Activated CD4-positive, alpha-beta T cell treated with anti-CD3 and anti-CD28 coated beads, Interleukin-2, amount 10 ng/mL, durations not matched to agents 24 days and 14 days (primary cell): ENCODE results near the gene C1orf174. TPM values are rescaled to one million over a fixed set of nuclear protein-coding genes. Genes with fewer than 3 reads are reported as not detected.

ENCODE experiments used
- DNase-seq: peaks from one replicate; pipeline ENCODE4 v3.0.0; 2022
- H3K27ac Mint-ChIP-seq: one replicate; pipeline ENCODE4 v1.8.0; 2022; ENCODE audit warnings: mild to moderate bottlenecking, mixed read lengths
- H3K27me3 Mint-ChIP-seq: one replicate; pipeline ENCODE4 v1.8.0; 2022; ENCODE audit warnings: mixed read lengths
- H3K36me3 Mint-ChIP-seq: one replicate; pipeline ENCODE4 v1.8.0; 2022; ENCODE audit warnings: low read depth, mild to moderate bottlenecking, mixed read lengths
- H3K4me1 Mint-ChIP-seq: one replicate; pipeline ENCODE4 v1.8.0; 2021; ENCODE audit warnings: mixed read lengths
- H3K4me3 Mint-ChIP-seq: one replicate; pipeline ENCODE4 v1.8.0; 2022; ENCODE audit warnings: mild to moderate bottlenecking, moderate library complexity, mixed read lengths
- H3K9me3 Mint-ChIP-seq: one replicate; pipeline ENCODE4 v1.8.0; 2021; ENCODE audit warnings: mixed read lengths
- intact Hi-C: fragments of 100-400 bp; cut with micrococcal nuclease; formaldehyde crosslinking; loops from one replicate; pipeline ENCODE4 v1.15.1; 2023
- total RNA-seq: library from RNA; stranded (reverse); gene quantifications from 2 replicates; pipeline ENCODE4 v1.2.3, GENCODE V29; 2022

The C1orf174 gene
- total RNA-seq, 1 donor from 2014 or later = 51.5 TPM

DNA sequence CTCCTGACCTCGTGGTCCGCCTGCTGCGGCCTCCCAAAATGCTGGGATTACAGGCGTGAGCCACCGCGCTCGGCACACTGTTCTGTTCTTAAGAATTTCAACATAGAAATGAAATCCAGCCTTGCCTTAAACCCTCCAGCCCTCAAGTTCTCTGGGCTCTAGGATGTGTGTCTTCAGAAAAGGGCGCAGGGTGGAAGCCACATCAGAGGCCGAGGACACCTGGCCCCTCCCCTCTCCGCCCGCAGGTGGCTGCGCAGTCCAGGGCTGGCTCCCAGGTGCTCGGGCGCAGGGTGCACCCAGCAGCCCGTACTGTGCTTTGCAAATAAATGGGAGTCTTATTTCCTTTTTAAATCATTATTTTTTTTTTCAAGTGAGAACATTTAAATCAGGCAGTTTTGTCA is 2.0 kb upstream of the C1orf174 start:
- Mint-ChIP-seq H3K4me1 (peaks cover 35% of the 10 kb centered on the region), H3K27ac (peak overlapping the region; percentile 81), H3K9me3 (peaks cover 4% of the 10 kb centered on the region), H3K4me3 (peak overlapping the region; percentile 69), H3K27me3 (no peaks in the 10 kb centered on the region), H3K36me3 (peaks cover 15% of the 10 kb centered on the region)
- DNase-seq = peak; percentile 80
- intact Hi-C loops = no loop called here

DNA sequence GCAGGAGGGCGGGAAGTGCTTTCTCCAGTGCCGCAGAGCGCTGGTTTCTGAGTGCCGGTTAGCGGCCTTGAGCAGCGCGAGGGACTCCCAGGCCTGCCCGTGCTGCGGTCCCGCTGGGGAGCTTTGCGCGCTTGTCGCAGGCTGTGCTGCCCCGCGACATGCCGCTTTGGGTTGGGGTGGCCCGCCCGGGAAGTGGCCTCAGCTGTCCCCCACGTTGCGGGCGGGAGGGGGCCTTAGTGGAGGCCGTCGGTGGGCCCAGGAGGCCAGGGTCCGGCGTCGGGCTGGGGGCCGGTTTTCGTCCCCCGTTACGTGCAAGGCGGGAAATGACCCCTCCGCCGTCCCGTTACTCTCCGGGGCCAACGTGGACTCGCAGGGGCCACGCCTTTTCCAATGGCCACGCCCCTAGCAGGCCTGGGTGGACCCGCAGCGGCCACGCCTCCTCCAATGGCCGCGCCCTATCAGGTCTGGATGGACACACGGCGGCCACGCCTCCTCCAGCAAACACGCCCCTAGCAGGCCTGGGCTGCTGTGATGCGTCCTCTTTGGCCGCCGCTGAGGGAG is 977 bp upstream of the C1orf174 start:
- Mint-ChIP-seq H3K4me1 (peaks cover 42% of the 10 kb centered on the region), H3K9me3 (peaks cover 4% of the 10 kb centered on the region), H3K27me3 (no peaks in the 10 kb centered on the region), H3K27ac (peak overlapping the region; percentile 96), H3K4me3 (peak overlapping the region; percentile 97), H3K36me3 (peaks cover 22% of the 10 kb centered on the region)
- intact Hi-C loops = loop anchor here (1.0 kb wide), 3 partner anchors 44 to 129 kb away; partner anchors contain the start of genes CEP104, DFFB, LRRC47 and SMIM1
- DNase-seq = peak; percentile 98

DNA sequence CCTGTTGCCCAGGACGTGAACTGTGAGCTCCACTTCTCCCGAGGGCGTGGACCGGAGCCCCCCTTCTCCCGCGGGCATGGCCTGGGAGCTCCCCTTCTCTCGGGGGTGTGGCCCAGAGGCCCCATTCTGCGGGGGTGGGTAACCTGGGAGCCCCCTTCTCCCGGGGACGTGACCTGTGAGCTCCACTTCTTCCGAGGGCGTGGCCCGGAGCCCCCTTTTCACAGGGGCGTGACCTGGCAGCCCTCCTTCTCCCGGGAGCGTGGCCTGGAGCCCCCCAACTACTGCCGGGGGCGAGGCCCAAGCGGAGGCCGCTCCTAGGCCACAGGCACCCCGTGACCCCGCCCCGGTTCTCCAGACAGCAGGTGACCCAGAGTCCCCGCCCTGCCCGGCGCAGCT is 320 bp downstream of the C1orf174 start:
- Mint-ChIP-seq H3K27me3 (no peaks in the 10 kb centered on the region), H3K4me1 (peaks cover 42% of the 10 kb centered on the region), H3K36me3 (peaks cover 28% of the 10 kb centered on the region), H3K9me3 (peaks cover 4% of the 10 kb centered on the region), H3K4me3 (peak overlapping the region; percentile 97), H3K27ac (peak overlapping the region; percentile 96)
- intact Hi-C loops = loop anchor here (1.0 kb wide), 3 partner anchors 42 to 127 kb away; partner anchors contain the start of genes CEP104, DFFB, LRRC47 and SMIM1
- no peak for DNase-seq

DNA sequence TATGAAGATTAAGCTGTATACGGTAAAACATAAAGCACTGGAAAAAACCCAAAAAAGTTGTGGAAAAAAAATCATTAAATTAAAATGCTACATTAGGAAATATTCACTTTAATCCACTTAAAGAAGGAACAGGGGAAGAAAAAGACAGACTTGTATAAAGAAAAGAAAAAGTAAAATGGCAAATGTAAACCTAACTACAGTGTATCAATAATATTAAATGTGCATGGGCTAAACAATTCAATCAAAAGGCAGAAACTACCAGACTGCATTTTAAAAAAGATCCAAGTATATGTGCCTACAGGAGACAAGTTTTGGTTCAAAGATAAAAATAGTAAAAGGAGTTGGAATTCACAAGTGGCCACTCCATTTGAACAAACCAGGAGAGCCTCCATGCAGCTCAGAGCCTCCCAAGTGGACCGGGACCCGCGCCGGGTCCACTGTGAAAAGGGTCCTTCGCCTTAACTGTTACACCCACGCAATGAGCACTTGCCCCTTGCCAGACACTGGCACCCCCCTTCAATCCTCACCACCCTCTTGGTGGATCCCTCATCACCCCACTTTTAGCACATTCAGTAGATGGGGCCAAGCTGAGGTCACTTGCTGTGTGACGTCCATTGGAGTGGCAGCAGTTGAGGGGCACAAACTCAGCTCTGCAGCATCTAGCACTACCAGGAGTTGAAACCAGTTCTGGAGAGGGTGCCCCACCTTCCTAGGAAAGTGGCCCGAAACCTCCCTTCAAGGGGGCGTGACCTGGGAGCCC is 898 bp downstream of the C1orf174 start:
- Mint-ChIP-seq H3K27ac (peak overlapping the region; percentile 77), H3K4me1 (peaks cover 42% of the 10 kb centered on the region), H3K36me3 (peaks cover 28% of the 10 kb centered on the region), H3K27me3 (no peaks in the 10 kb centered on the region), H3K4me3 (peak overlapping the region; percentile 97), H3K9me3 (peaks cover 4% of the 10 kb centered on the region)
- intact Hi-C loops = no loop called here
- DNase-seq = no peak

DNA sequence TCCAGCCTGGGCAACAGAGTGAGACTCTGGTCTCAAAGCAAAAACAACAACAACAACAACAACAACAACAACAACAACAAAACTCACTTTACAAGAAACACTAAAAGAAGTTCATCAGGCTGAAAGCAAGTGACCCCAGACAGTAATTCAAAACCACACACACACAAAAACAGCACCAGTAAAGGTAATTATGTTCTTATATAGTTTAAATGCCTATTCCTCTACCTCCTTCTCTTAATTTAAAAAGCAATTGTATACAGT is 1.7 kb downstream of the C1orf174 start:
- peak overlapping the region; percentile 97 for H3K4me3 Mint-ChIP-seq
- intact Hi-C loops = no loop called here
- no peaks in the 10 kb centered on the region for H3K27me3 Mint-ChIP-seq
- peaks cover 4% of the 10 kb centered on the region for H3K9me3 Mint-ChIP-seq
- peaks cover 36% of the 10 kb centered on the region for H3K4me1 Mint-ChIP-seq
- DNase-seq = no peak
- peaks cover 30% of the 10 kb centered on the region for H3K36me3 Mint-ChIP-seq
- H3K27ac Mint-ChIP-seq = no peak overlapping the region

DNA sequence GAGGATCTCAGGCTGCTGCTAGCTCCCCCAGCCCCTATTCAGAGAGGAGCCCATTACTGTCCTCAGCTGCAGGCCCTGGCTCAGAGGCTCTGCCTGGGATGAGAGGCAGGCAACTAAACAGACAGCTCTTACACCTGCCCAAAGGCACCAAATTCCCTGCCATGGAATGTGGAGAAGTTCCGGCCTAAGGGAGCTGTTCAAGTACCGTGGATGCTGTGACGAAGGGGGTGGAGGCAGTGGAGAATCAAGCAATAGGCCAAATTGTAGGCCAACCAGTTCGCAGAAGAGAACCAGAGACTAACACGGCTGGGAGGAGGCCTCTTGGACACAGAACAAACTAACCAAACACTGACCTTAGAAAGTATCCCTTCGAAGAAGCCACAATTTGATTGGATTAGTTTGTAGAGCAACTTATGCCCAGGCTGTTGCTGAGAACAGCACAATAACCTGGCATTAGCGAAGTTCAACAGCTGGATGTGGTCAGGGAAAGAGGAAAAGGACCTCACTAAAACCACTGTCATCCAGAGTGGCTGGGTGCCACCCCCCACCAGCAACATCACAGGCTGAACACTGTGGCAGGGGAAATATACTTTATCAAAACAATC is 3.6 kb downstream of the C1orf174 start:
- DNase-seq = no peak
- Mint-ChIP-seq H3K4me1 (peaks cover 28% of the 10 kb centered on the region), H3K27me3 (no peaks in the 10 kb centered on the region), H3K9me3 (peaks cover 4% of the 10 kb centered on the region), H3K4me3 (no peak overlapping the region), H3K36me3 (peaks cover 39% of the 10 kb centered on the region), H3K27ac (no peak overlapping the region)
- intact Hi-C loops = no loop called here

DNA sequence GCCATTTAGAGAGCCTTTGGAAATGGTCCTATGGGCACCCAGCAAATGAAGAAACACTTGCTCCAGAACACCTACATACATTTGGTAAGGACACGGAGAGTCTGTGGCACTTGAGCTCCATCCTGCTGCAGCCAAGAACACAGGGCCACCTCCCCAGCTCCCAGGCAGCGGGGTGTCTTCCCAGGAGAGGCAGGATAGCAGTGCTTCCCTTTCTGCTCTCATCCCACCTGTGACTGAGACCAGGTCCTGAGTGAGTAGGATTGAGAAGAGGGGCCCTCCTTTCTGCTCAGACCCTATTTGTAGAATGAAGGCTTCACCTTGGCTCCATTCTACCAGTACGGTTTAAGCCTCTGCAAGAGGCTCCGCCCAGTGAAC is 4.1 kb downstream of the C1orf174 start:
- no peaks in the 10 kb centered on the region for H3K27me3 Mint-ChIP-seq
- H3K36me3 Mint-ChIP-seq = peaks cover 41% of the 10 kb centered on the region
- peaks cover 29% of the 10 kb centered on the region for H3K4me1 Mint-ChIP-seq
- no peak overlapping the region for H3K27ac Mint-ChIP-seq
- H3K9me3 Mint-ChIP-seq = peaks cover 4% of the 10 kb centered on the region
- no peak overlapping the region for H3K4me3 Mint-ChIP-seq
- intact Hi-C loops = no loop called here
- no peak for DNase-seq

DNA sequence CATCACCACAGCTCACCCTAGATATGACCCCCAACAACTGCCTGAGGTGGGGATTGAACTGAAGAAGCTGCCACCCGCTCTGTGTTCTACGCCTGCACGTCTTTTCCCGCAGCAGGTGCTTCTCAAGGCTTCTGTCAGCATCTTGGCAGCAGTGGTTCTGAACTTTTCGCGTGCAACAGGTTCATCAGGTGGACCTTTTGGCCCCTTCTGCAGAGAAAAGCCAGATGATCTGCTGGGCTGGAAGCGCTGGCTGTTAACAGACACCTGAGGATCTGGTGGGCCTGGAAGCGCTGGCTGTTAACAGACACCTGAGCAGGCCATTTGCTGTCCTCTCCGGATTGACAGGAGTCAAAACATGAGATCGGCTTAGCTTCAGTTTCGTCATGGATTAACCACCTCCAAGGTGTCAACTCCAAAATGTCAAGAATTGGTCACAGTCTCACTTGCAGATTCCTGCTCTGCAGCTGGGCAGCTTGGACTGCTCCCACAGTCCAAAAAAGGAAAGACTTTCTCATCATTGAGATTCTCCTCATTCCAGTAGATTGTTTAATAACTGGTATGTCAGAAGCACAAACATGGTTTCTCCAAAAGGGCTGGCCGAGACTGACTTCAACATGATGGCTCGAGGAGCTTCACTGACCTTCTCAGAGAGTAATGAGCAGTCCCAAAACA is 4.7 kb downstream of the C1orf174 start:
- no peak overlapping the region for H3K27ac Mint-ChIP-seq
- peaks cover 46% of the 10 kb centered on the region for H3K36me3 Mint-ChIP-seq
- no peak overlapping the region for H3K4me3 Mint-ChIP-seq
- H3K4me1 Mint-ChIP-seq = peaks cover 34% of the 10 kb centered on the region
- no peaks in the 10 kb centered on the region for H3K27me3 Mint-ChIP-seq
- H3K9me3 Mint-ChIP-seq = peaks cover 4% of the 10 kb centered on the region
- DNase-seq = no peak
- intact Hi-C loops = no loop called here

DNA sequence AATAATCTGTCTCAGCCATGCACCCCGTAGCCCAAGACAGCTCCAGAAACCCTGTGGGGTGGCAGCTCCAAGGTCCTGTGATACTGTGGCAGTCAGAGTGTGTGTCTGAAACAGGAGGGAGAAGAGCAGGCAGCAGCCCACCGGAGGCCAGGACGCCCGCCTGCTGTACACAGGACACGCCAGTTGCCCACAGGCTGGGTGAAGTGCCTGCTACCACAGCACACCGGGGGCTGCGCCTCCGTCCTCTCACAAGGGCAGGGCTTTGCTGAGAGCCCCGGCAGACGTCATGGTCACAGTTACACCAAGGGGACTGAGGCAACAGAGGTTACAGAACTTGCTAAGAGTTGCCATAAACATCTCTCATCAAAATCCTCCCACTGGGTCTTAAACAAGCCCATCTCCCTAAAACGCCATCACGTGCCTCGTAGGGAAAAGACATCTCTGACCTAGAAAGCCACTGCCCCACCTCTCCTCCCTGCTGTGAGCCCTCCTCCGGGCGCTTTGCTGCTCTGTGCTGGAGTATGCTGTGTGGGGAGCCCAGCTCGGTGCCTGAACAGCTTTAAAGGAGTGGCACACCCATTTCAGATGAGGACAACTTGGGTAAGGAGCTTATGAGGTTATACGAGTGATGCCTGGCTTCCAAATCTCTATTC is 5.3 kb downstream of the C1orf174 start:
- no peak for DNase-seq
- H3K27me3 Mint-ChIP-seq = no peaks in the 10 kb centered on the region
- H3K27ac Mint-ChIP-seq = no peak overlapping the region
- H3K4me3 Mint-ChIP-seq = no peak overlapping the region
- intact Hi-C loops = no loop called here
- H3K9me3 Mint-ChIP-seq = peaks cover 4% of the 10 kb centered on the region
- peaks cover 52% of the 10 kb centered on the region for H3K36me3 Mint-ChIP-seq
- H3K4me1 Mint-ChIP-seq = peaks cover 39% of the 10 kb centered on the region

DNA sequence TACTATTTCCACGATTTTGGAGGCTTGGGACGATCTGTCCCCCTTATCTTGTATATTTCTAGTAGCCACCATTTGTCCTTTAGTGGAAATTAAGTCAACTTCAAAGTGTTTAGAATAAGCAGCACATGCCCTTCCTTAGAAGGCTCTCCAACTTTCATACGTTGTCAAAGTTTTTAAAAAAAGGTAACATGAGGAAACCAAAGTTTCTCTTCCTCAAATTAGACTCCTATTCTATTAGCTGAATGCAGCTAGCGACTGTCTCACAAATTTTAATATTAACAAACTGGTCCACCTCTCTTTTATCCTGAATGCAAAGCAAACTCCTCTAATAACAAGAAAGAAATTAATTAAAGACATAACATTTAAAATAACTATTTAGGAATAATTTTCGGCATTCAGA is 6.9 kb downstream of the C1orf174 start:
- no peak overlapping the region for H3K27ac Mint-ChIP-seq
- DNase-seq = no peak
- H3K9me3 Mint-ChIP-seq = peaks cover 4% of the 10 kb centered on the region
- peaks cover 31% of the 10 kb centered on the region for H3K4me1 Mint-ChIP-seq
- peaks cover 56% of the 10 kb centered on the region for H3K36me3 Mint-ChIP-seq
- H3K4me3 Mint-ChIP-seq = no peak overlapping the region
- H3K27me3 Mint-ChIP-seq = no peaks in the 10 kb centered on the region
- intact Hi-C loops = no loop called here

DNA sequence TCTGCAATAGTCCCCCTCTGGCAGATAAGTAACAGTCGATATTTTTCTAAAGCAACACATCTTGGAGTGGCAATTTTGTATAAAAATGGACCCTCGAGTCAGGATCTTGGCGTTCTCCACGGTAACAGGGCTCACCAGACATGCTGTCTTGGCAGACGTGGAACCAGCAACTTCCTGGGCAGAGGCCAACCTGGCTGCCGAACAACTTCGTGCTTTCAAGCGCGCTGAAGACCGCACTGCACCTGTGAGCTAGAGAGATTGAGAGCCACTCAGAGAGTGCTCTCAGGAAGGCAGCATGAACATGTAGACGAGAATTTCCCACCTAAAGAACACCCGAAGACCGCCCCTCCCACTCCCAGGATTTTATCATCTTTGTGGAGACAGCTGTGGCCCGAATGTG is 7.3 kb downstream of the C1orf174 start:
- peaks cover 58% of the 10 kb centered on the region for H3K36me3 Mint-ChIP-seq
- intact Hi-C loops = no loop called here
- H3K9me3 Mint-ChIP-seq = peaks cover 4% of the 10 kb centered on the region
- no peaks in the 10 kb centered on the region for H3K27me3 Mint-ChIP-seq
- DNase-seq = no peak
- no peak overlapping the region for H3K4me3 Mint-ChIP-seq
- H3K27ac Mint-ChIP-seq = peak overlapping the region; percentile 29
- H3K4me1 Mint-ChIP-seq = peaks cover 31% of the 10 kb centered on the region

DNA sequence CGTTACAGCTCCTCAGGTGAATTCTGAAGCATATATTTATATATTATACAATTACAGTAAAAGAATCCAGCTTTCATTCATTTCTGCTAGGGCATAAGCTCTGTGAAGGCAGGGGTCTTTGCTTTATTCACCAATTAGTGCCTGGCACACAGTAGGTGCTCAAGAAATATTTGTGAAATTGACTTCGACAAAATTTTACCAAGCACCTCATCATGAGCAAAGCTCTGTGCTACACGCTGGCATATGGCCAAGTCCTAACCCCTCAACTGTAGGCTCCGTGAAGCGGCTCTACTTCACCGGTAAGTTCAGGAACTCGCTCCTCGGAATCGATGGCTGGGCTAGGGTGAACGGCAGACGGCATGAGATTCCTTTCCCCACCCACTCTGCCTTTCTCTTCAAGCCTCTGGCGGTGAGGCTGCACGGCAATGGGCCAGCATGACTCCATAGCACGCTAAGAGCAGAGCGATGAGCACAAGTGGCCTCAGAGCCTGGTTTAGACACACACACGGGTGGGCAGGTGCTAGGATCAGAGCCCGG is 8.7 kb downstream of the C1orf174 start:
- Mint-ChIP-seq H3K4me3 (no peak overlapping the region), H3K36me3 (peaks cover 54% of the 10 kb centered on the region), H3K27me3 (no peaks in the 10 kb centered on the region), H3K9me3 (no peaks in the 10 kb centered on the region), H3K27ac (peak overlapping the region; percentile 12), H3K4me1 (peaks cover 24% of the 10 kb centered on the region)
- DNase-seq = no peak
- intact Hi-C loops = loop anchor here (2.0 kb wide), 1 partner anchor 35 kb away; the partner anchor contains the start of genes CEP104 and DFFB
